SK-N-SH (cell line): ENCODE measurements around the gene CHST7.

Experiments used
- POLR2AphosphoS5 ChIP-seq: IDR thresholded peaks from 2 replicates; pipeline ENCODE4 v1.6.1; 2012; ENCODE audit warnings: low read depth, low read length
- TF ChIP-seq, protein P1 (sequence below): fragments of 200-600 bp; sonication (generic); IDR thresholded peaks from 2 replicates; pipeline ENCODE4 v1.6.1; 2017; ENCODE audit warnings: antibody characterized with exemption, mild to moderate bottlenecking, moderate library complexity

DNA sequence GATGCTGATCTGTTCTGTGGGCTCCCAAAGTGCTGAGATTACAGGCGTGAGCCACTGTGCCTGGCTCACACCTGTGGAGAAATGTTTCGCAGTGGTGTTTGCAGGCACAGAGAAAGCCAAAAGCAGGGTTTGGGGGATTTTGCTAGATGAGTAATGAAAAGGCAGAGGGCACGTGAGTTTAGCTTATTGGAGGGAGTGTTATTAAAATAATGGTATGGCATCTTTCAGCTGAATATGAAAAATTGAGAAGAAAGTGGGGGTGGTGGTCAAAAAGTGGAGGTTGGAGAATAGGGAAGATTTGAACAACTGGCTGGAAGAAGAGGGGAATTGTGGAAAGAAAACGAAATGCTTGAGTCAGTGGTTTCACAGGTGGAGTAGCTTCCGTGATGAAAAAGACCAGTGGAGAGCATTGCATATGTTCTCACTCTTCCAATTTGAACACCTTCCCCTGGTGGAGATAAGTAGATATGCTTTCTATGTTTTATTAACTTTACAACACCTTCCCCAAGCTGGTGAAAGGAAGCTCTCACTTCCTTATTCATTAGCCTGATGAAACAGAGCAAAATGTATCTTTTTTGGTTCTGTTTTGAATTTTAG is 1.1 kb upstream of the CHST7 start:
- TF ChIP-seq, protein P1, sequence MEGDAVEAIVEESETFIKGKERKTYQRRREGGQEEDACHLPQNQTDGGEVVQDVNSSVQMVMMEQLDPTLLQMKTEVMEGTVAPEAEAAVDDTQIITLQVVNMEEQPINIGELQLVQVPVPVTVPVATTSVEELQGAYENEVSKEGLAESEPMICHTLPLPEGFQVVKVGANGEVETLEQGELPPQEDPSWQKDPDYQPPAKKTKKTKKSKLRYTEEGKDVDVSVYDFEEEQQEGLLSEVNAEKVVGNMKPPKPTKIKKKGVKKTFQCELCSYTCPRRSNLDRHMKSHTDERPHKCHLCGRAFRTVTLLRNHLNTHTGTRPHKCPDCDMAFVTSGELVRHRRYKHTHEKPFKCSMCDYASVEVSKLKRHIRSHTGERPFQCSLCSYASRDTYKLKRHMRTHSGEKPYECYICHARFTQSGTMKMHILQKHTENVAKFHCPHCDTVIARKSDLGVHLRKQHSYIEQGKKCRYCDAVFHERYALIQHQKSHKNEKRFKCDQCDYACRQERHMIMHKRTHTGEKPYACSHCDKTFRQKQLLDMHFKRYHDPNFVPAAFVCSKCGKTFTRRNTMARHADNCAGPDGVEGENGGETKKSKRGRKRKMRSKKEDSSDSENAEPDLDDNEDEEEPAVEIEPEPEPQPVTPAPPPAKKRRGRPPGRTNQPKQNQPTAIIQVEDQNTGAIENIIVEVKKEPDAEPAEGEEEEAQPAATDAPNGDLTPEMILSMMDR: no peak; the same call in 1 of the 2 replicates
- TF ChIP-seq POLR2AphosphoS5: no peak
